Adrenal gland (tissue), 5 donors: Measurements from ENCODE around the gene EPHA3.

Experiments
- CTCF ChIP-seq, 6 experiments: fragments of 450-650 bp in 4 of 6; fragments of 200-600 bp in 2 of 6; sonication (generic) in 1 of 6; IDR thresholded peaks; 1 replicate in 5 of 6; 2 replicates in 1 of 6; pipeline versions ENCODE4 v1.5.1 to v1.8.0; 2016 to 2021; ENCODE audit warnings: antibody characterized with exemption in 6 of 6, mild to moderate bottlenecking in 2 of 6, moderate library complexity in 1 of 6
- POLR2A ChIP-seq, 2 donors: fragments of 450-650 bp; IDR thresholded peaks; one replicate each; pipeline ENCODE4 v1.6.1; 2017; ENCODE audit warnings: antibody characterized with exemption in 2 of 2, mild to moderate bottlenecking in 2 of 2, moderate library complexity in 1 of 2
- donor health status: DM: no; HTN: no; CAD: no.

DNA sequence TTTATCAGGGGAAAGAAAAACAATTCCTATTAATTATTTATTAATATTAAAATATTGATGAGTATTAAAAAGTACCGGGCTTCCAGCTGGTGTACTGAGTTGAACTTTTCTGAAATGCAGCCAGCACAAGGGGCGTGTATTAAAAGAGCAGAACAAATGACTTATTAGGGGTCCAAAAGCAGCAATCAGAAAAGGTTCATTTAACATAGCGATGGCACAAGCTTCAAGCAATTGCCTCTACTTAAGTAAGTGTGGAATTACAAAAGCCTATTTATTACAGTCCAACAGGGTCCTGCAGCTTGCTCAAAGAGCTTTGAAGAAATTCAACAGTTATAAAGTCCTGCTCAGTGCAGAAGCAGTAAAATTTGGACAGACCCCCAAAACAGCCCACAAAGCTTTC lies 285.6 kb downstream of the EPHA3 start:
- TF ChIP-seq CTCF (IDR thresholded peaks at IDR 0.05) (no peak), POLR2A (IDR thresholded peaks at IDR 0.05) (no peak)
